BE2C (cell line): Measurements from ENCODE around the gene TEAD3.
A peak's percentile ranks its signal among the peaks of the same experiment; 100 is the strongest.

Source experiments
- DNase-seq: peaks from one replicate; pipeline ENCODE4 v3.0.0-alpha.2; 2020
- H3K27me3 ChIP-seq: fragments of 250-450 bp; sonication (Bioruptor Pico); 2 replicates; pipeline ENCODE4 v1.5.1; 2020; ENCODE audit warnings: mild to moderate bottlenecking
- H3K36me3 ChIP-seq: fragments of 250-450 bp; sonication (Bioruptor Pico); 2 replicates; pipeline ENCODE4 v1.5.1; 2020; ENCODE audit warnings: mild to moderate bottlenecking
- H3K4me1 ChIP-seq: fragments of 250-450 bp; sonication (Bioruptor Pico); 2 replicates; pipeline ENCODE4 v1.5.1; 2020
- H3K4me3 ChIP-seq: 2 replicates; pipeline ENCODE4 v1.5.1; 2011; ENCODE audit warnings: low read depth, low read length
- H3K9me3 ChIP-seq: fragments of 250-450 bp; sonication (Bioruptor Pico); 2 replicates; pipeline ENCODE4 v1.5.1; 2020
- CTCF ChIP-seq: IDR thresholded peaks from 2 replicates; pipeline ENCODE4 v1.5.1; 2012; ENCODE audit warnings: mild to moderate bottlenecking, low read depth, low read length

TEAD3 gene

GRCh38 chr6:35491558-35492257 is 5.2 kb downstream of the TEAD3 start:
- H3K4me1 ChIP-seq, result peaks cover 44% of the 10 kb centered on the region
- no peaks in the 10 kb centered on the region for H3K27me3 ChIP-seq
- no peak for DNase-seq
- H3K9me3 ChIP-seq, result no peaks in the 10 kb centered on the region
- H3K4me3 ChIP-seq, result no peak overlapping the region
- no peaks in the 10 kb centered on the region for H3K36me3 ChIP-seq
- no peak for TF ChIP-seq CTCF

GRCh38 chr6:35490821-35491557 is 5.9 kb downstream of the TEAD3 start:
- H3K4me3 ChIP-seq, result no peak overlapping the region; the same call in 1 of the 2 replicates
- H3K36me3 ChIP-seq, result no peaks in the 10 kb centered on the region
- no peaks in the 10 kb centered on the region for H3K27me3 ChIP-seq
- DNase-seq, result no peak
- TF ChIP-seq CTCF, result no peak
- peaks cover 44% of the 10 kb centered on the region for H3K4me1 ChIP-seq
- no peaks in the 10 kb centered on the region for H3K9me3 ChIP-seq

- H3K27me3 ChIP-seq, result no peaks in the 10 kb centered on the region
- DNase-seq, result peak; percentile 84
- peaks cover 44% of the 10 kb centered on the region for H3K4me1 ChIP-seq
- no peaks in the 10 kb centered on the region for H3K36me3 ChIP-seq
- peak overlapping the region; percentile 52 for H3K4me3 ChIP-seq
- no peaks in the 10 kb centered on the region for H3K9me3 ChIP-seq
- TF ChIP-seq CTCF, result no peak
Observed at GRCh38 chr6:35489995-35490791, 6.7 kb downstream of the TEAD3 start.

- Histone ChIP-seq H3K4me1 (peaks cover 40% of the 10 kb centered on the region), H3K9me3 (no peaks in the 10 kb centered on the region), H3K4me3 (no peak overlapping the region), H3K36me3 (no peaks in the 10 kb centered on the region), H3K27me3 (no peaks in the 10 kb centered on the region)
- no peak for DNase-seq
- TF ChIP-seq CTCF, result no peak
Observed at GRCh38 chr6:35489066-35489465, 7.8 kb downstream of the TEAD3 start.

- no peak for DNase-seq
- no peak for TF ChIP-seq CTCF
- Histone ChIP-seq H3K9me3 (no peaks in the 10 kb centered on the region), H3K27me3 (no peaks in the 10 kb centered on the region), H3K4me3 (no peak overlapping the region), H3K4me1 (peaks cover 37% of the 10 kb centered on the region), H3K36me3 (no peaks in the 10 kb centered on the region)
Observed at GRCh38 chr6:35488517-35488862, 8.4 kb downstream of the TEAD3 start.
